Measurements from ENCODE around the gene ACO1.

Gene ACO1

DNA sequence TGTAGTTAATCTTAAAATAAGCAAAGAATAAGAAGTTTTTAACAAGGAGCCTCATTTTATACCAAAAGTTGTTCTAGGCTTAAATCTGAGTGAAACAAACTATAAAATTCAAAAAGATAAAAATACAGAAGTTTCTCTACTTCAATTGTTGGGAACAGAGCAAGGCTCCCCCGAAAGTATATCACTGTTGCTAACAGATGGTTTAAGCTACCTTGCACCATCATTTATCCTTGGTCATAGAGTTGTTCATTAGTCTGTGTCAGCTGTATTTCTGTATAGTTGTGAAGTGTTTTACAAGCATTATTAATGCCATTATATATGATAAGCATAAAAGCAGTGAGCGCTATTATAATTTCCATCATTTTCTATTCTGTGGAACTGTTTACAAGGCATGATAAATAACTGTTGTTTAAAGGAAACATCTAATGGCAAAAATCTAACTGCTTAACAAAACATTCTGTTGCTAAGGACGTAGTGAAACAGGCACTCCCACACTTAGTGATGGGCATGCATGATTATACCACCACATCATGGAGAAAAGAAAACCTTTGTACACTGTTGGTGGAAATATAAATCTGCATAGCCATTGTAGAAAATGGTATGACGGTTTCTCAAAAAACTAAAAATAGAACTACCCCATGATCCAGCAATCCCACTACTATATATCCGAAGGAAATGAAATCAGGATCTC lies 23.3 kb upstream of the ACO1 start:
- no peak for TF ChIP-seq ZNF274 (IDR thresholded peaks at IDR 0.05; ENCODE audit: low read depth, low read length)

DNA sequence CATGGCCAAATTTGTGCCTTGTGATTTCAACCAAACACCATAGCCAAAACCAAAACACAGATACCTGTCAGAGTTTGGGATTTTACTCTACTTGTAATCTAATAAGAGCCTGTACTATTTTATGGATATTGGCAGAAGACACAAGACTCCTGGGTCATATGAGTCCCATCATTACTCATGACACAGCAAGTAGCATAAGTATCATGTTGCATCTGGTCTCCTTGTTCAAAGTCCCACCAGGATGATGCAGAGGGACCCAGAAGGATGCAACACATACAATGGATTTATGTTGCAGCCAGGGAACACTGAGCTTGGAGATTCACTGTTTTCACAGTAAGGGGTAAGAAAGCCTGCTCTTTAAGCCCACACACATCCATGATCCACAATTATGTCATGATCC lies 13.2 kb upstream of the ACO1 start:
- no peak overlapping the region for H3K4me3 ChIP-seq (ENCODE audit: low read length)
- no peak for TF ChIP-seq ZNF274 (IDR thresholded peaks at IDR 0.05; ENCODE audit: low read depth, low read length)

More for the DNA sequence above, 23.3 kb upstream of the ACO1 start:
- H3K4me3 ChIP-seq (ENCODE audit: low read length), result no peak overlapping the region

DNA sequence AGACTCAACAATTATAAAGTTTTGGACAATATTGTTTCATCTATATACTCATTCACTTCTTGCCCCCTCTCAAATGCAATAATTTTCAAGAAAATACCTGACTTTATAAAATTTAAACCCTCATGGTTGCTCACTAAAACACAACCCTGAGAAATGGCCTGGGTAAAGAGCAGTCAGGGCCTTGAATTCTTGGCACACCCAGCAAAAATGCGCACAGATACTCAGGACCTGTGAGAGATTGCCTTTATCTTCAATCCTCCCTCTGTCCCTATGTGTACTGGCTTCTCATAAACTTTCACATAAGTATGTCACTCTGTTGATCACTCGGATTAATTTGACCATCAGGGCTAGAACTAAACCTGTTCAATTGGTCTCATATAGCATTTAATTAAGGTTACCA lies 12.8 kb upstream of the ACO1 start:
- TF ChIP-seq ZNF274 (IDR thresholded peaks at IDR 0.05; ENCODE audit: low read depth, low read length), result no peak
- no peak overlapping the region for H3K4me3 ChIP-seq (ENCODE audit: low read length)

DNA sequence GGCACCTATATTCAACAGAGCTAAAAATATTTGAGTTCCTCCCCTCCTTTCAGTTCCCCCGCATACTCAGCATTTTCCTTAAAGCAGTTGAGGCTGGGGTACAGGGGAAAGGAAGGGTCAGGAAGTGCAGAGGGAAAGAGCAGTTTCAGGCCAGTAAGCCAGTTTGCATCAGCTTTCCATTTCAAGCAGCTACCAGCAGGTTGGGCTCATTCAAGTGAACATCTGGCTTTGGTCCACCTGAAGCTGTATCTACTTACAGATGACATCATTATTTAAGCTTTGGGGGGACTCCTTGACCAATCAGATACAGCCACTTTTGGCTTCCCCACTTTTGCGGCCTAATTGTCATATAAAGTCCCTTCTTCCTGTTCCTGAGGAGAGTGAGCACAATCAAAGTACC lies 8.2 kb upstream of the ACO1 start:
- no peak for TF ChIP-seq ZNF274 (IDR thresholded peaks at IDR 0.05; ENCODE audit: low read depth, low read length)
- no peak overlapping the region for H3K4me3 ChIP-seq (ENCODE audit: low read length)

DNA sequence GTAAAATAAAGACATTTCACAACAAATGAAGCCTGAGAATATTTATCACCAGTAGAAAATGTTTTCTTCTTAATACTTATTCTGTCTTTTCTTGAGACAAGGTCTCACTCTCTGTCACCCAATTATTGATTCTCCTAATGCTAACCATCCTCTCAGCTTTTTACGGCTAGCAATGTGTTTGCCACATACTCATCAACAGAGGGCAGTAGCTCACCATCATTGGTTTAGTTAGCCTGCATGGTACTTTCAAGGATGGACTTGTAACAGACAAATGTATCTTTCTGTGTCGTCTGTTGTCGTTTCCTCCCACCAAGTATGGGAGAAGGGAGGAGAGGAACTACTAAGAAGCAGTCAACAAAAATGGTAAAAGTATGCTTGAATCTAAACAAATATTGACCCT lies 5.9 kb upstream of the ACO1 start:
- TF ChIP-seq ZNF274 (IDR thresholded peaks at IDR 0.05; ENCODE audit: low read depth, low read length), result no peak
- H3K4me3 ChIP-seq (ENCODE audit: low read length), result no peak overlapping the region; the same call in 1 of the 2 replicates

DNA sequence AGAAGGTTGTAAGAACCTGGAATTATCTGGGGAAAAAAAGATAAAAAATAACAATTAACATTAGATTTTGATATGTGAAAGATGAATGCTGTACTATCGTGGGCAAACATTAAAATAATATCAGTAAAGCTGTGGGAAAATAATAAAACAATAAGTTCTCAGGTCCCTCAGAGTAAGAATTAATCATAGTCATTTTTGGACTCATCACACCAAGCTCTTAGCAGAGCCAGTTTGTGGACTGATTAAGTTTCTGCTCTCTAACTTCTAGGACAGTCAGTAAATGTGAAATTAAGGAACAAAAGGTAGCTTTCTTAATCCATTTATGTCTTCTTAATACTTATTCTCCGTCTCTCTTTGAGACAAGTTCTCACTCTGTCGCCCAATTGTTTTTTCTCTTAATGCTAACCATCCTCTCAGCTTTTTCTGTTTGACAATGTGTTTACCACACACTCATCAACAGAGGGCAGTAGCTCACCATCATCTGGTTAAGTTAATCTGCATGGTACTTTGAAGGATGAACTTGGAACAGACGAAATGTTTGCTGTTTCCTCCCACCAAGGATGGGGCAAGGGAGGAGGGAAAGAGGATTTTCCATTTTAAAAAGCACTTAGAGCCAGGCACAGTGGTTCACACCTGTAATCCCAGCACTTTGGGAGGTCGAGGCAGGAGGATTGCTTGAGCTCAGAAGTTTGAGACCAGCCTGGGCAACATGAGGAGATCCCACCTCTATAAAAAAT lies 5.3 kb upstream of the ACO1 start:
- no peak for TF ChIP-seq ZNF274 (IDR thresholded peaks at IDR 0.05; ENCODE audit: low read depth, low read length)
- H3K4me3 ChIP-seq (ENCODE audit: low read length), result no peak overlapping the region; the same call in 1 of the 2 replicates

DNA sequence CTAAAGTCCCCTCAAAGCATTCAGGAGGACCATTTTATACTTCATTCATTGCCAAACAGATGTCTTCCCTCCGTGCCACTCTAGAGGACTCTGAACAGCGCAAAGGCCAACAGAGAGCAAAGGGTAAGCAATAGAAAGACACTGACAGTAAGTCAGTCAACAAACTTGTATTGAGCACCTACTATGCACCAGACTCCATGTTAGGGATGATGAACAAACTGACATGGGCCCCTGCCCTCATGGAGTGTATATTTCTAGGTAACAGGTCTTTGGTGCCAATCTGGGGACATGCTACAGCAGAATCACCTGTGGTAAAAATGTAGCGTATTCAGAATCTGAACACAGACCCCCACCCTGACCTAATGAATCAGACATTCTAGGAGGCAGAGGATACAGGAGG lies 3.5 kb upstream of the ACO1 start:
- H3K4me3 ChIP-seq (ENCODE audit: low read length), result no peak overlapping the region
- no peak for TF ChIP-seq ZNF274 (IDR thresholded peaks at IDR 0.05; ENCODE audit: low read depth, low read length)

DNA sequence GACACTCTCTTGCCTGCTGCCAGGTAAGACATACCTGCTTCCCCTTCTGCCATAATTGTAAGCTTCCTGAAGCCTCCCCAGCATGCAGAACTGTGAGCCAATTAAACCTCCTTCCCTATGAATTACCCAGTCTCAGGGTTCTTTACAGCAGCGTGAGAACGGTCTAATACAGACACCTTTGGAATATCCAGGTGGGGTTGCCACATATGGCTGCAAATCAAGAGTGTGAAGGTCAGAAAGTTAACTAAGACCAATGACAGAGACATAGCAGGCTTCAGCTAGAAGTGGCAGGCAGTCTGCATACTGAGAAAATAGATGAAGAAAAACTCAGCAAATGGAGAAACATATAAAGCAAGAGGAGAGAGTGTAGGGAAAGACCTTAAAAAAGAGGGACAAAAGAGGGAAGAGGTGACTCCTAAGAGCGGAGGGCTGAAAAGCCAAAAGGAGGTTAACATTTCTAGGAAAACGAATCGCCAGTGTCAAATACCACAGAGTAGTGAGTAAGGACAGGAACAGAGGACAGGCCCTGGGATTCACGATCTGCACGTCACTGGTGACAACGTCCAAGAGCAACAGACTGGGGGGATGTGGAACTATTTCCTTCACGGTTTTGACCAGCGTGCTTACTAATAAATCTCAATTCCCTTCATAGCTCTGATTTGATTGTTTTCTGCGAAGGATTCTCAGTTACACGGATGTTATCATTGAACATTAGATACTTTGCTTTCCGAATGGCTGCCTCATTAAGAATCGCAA lies 1.7 kb upstream of the ACO1 start:
- TF ChIP-seq ZNF274 (IDR thresholded peaks at IDR 0.05; ENCODE audit: low read depth, low read length), result no peak
- no peak overlapping the region for H3K4me3 ChIP-seq (ENCODE audit: low read length)

DNA sequence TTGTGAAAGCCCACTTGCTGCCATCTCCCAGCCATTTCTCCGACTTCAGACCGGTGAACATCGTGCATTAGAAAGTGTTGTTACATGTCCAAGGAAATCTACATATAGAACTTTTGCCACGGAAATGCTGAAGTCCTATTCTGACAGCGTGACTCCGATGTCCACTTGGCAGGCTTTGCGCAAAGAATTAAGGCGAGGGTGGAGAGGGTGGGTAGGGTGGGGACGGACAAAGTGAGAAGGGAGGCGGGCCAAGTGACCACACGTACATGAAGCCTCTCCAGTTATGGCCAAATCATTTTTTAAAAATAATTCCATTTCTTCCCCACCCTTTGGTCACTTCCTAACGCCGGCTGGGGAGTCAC lies 460 bp upstream of the ACO1 start:
- peak overlapping the region; percentile 77 for H3K4me3 ChIP-seq (ENCODE audit: low read length)
- no peak for TF ChIP-seq ZNF274 (IDR thresholded peaks at IDR 0.05; ENCODE audit: low read depth, low read length)

DNA sequence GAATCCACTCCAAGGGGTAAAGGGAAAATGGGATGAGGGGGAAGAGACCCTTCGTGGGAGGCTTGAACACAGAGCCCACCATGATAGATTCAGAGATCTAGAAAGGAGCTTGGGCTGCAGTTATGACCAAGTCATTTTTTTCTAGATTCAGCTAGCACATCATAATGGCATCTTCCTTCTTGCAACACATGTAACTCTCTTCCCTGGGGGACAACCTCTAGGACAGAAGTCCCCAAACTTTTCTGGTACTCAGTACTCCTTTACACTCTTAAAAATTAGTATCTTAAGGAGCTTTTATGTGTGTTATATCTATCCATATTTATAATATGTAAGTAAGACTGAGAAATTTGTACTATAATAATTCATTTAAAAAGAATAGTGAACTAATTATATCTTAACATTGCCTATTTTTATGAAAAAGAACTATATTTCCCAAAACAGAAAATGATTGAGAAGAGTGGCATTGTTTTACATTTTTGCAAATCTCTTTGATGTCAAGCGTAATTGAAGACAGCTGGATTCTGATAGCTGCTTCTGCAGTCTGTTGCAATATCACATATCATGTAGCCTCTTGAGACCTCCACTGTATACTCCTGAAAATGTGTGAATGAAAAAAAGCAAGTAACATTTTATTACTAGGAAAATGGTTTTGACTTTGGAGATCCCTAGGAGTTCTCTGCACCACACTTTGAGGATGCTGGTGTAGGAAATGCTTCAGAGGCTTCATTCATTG lies 875 bp downstream of the ACO1 start:
- no peak for TF ChIP-seq ZNF274 (IDR thresholded peaks at IDR 0.05; ENCODE audit: low read depth, low read length)
- H3K4me3 ChIP-seq (ENCODE audit: low read length), result peak overlapping the region; percentile 77; the same call in 1 of the 2 replicates

DNA sequence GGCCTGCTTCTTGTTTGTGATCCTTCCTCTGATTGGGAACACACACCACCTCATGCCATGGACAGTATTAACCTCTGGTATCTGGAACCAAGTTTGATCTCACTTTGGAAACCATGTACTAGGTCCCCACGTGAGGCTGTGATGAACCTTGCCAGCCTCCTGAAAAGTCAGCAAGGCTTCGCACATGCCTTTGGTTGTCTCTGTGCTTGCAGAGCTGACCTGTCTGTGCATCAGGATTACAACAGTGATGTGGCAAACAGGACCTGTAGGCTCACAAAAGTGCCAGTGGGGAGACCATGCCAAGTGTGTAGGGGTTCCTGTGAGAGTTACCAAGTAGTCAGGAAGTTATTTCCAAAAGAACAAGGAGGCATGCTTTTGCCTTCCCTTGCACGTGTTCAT lies 1.4 kb downstream of the ACO1 start:
- no peak for TF ChIP-seq ZNF274 (IDR thresholded peaks at IDR 0.05; ENCODE audit: low read depth, low read length)
- no peak overlapping the region for H3K4me3 ChIP-seq (ENCODE audit: low read length)

DNA sequence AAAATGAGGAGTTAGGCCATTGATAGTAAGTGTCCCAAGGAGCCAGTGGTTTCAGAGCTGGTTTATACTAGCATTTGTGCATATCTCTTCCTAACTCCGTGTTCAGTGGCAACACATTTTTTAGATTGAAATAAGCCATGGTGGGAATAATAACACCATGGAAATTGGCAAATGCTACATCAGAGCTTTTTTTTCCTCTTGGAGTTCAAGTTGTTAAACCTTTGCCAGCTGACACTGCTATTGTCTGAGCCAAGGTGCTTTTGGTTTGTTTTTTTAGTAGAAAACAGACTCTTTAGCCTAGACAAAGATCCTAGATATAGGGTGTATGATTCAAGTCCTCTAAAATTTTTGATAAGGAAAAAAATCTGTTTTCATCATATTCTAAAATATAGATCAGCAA lies 2.8 kb downstream of the ACO1 start:
- TF ChIP-seq ZNF274 (IDR thresholded peaks at IDR 0.05; ENCODE audit: low read depth, low read length), result no peak
- no peak overlapping the region for H3K4me3 ChIP-seq (ENCODE audit: low read length)

DNA sequence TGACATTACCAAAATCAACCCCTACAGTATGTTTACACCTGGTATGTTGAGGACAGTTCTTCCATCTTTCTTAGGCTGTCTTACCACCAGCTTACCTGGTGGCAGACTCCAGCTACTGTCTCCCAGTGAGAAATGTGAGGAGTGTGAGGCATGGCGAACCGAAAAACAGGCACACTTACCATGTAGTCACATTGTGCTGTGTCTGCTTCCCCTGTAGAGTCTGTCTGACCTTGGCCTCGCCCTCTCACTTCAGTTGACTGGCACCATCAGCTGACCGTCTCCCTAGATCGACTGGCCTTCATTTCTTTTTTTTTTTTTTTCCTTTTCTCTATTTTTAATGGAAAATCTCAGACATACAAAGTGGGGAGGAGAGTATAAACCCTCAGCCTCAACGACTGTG lies 4.9 kb downstream of the ACO1 start:
- TF ChIP-seq ZNF274 (IDR thresholded peaks at IDR 0.05; ENCODE audit: low read depth, low read length), result no peak
- H3K4me3 ChIP-seq (ENCODE audit: low read length), result no peak overlapping the region

DNA sequence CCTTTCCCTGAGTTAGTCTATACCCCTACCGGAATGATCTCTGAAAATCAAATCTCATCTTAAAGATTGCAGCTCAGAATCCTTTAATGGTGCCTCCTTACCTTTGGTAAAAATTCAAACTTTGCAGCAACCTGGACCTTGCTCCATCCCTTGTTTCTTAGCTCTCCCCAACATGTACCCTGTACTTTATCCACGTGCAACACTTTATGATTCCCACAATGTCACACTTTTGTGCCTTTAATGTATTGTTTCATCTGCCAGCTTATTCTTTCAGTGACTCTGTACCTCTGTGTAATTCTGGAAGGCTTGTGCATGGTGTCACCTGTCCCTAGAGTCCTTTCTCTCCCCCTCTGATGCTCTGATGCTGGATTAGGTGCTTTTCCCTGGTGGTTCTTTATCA lies 9.5 kb downstream of the ACO1 start:
- H3K4me3 ChIP-seq (ENCODE audit: low read length), result no peak overlapping the region
- no peak for TF ChIP-seq ZNF274 (IDR thresholded peaks at IDR 0.05; ENCODE audit: low read depth, low read length)
